Erythroblast (primary cell): Measurements from ENCODE around the gene FHIP1B.

Source experiments
- GATA1 ChIP-seq: IDR thresholded peaks from 2 replicates; pipeline ENCODE4 v1.6.1; 2011; ENCODE audit warnings: low read depth, mild to moderate bottlenecking, control low read depth, low read length, moderate library complexity
- POLR2A ChIP-seq: IDR thresholded peaks from 2 replicates; pipeline ENCODE4 v1.6.1; 2011; ENCODE audit warnings: mild to moderate bottlenecking, low read length

- peak; percentile 65 for TF ChIP-seq POLR2A
- no peak for TF ChIP-seq GATA1
Observed at GRCh38 chr11:6234387-6235107, at the start of gene FHIP1B.
